SK-N-SH (cell line): ENCODE data around the gene SASH1. TPM values are rescaled to one million over a fixed set of nuclear protein-coding genes. Genes with fewer than 3 reads are reported as not detected.

Experiments
- CTCF ChIA-PET: fragments of 300-600, 350-600 bp; formaldehyde crosslinking; extraction: SDS; loops from one replicate; lab custom pipeline; 2021; lab: Yijun Ruan, JAX
- POLR2A ChIA-PET: fragments of 350-600 bp; sonication (Branson Sonifier 250); formaldehyde crosslinking; extraction: SDS; loops from one replicate; lab custom pipeline; 2020; ENCODE audit warnings: antibody characterized with exemption, inconsistent platforms; lab: Yijun Ruan, JAX
- DNase-seq: peaks from one replicate; pipeline ENCODE4 v3.0.0; 2012
- H2AFZ ChIP-seq: fragments of 200-600 bp; sonication (generic); 2 replicates; pipeline ENCODE4 v1.8.1; 2016; ENCODE audit warnings: antibody characterized with exemption, mild to moderate bottlenecking, low read depth
- H3F3A ChIP-seq: fragments of 200-600 bp; sonication (generic); replicated peaks from 2 replicates; pipeline ENCODE3; 2016; ENCODE audit warnings: antibody characterized with exemption, mild to moderate bottlenecking; ENCODE audit not compliant: insufficient read depth
- H3K27ac ChIP-seq, 2 experiments: fragments of 200-500 bp in 1 of 2; fragments of 200-600 bp in 1 of 2; sonication (Bioruptor generic) in 1 of 2; sonication (generic), shearing (Covaris generic) in 1 of 2; 2 replicates each; pipeline versions ENCODE4 v1.5.1 to v1.6.1; 2014 to 2016; ENCODE audit warnings: low read depth in 2 of 2, inconsistent platforms in 1 of 2, low read length in 1 of 2, mild to moderate bottlenecking in 1 of 2, mixed read lengths in 1 of 2
- H3K27me3 ChIP-seq: fragments of 200-600 bp; sonication (generic), shearing (Covaris generic); 2 replicates; pipeline ENCODE4 v1.6.1; 2016; ENCODE audit warnings: mixed run types; ENCODE audit not compliant: insufficient read depth
- H3K36me3 ChIP-seq, 2 experiments: fragments of 200-500 bp in 1 of 2; fragments of 200-600 bp in 1 of 2; sonication (Bioruptor generic) in 1 of 2; sonication (generic) in 1 of 2; replicated peaks in 1 of 2; 2 replicates each; pipeline versions ENCODE3 to v1.5.1; 2014 to 2016; ENCODE audit warnings: low read length in 1 of 2, mild to moderate bottlenecking in 1 of 2; ENCODE audit not compliant: insufficient read depth in 2 of 2, control insufficient read depth in 1 of 2
- H3K4me1 ChIP-seq, 2 experiments: fragments of 200-500 bp in 1 of 2; fragments of 200-600 bp in 1 of 2; sonication (Bioruptor generic) in 1 of 2; sonication (generic), shearing (Covaris generic) in 1 of 2; 2 replicates each; pipeline versions ENCODE4 v1.5.1 to v1.6.1; 2014 to 2016; ENCODE audit warnings: low read depth in 1 of 2, low read length in 1 of 2, mixed run types in 1 of 2; ENCODE audit not compliant: insufficient read depth in 2 of 2, control insufficient read depth in 1 of 2
- H3K4me2 ChIP-seq: fragments of 200-600 bp; sonication (generic), shearing (Covaris generic); 2 replicates; pipeline ENCODE4 v1.6.1; 2017; ENCODE audit warnings: mixed run types
- H3K4me3 ChIP-seq, 2 experiments: fragments of 200-500 bp in 1 of 2; fragments of 200-600 bp in 1 of 2; sonication (Bioruptor generic) in 1 of 2; sonication (generic), shearing (Covaris generic) in 1 of 2; 2 replicates each; pipeline versions ENCODE4 v1.5.1 to v1.8.1; 2014 to 2016; ENCODE audit warnings: low read depth in 2 of 2, inconsistent platforms in 1 of 2, low read length in 1 of 2, mild to moderate bottlenecking in 1 of 2, mixed read lengths in 1 of 2, moderate library complexity in 1 of 2
- H3K79me2 ChIP-seq: fragments of 200-600 bp; sonication (generic); 2 replicates; pipeline ENCODE4 v1.8.1; 2017; ENCODE audit warnings: mild to moderate bottlenecking; ENCODE audit not compliant: insufficient read depth
- H3K9ac ChIP-seq: fragments of 200-600 bp; sonication (generic); 2 replicates; pipeline ENCODE4 v1.6.1; 2017; ENCODE audit warnings: mixed run types
- H3K9me2 ChIP-seq: fragments of 200-600 bp; sonication (generic); 2 replicates; pipeline ENCODE4 v1.6.1; 2017; ENCODE audit warnings: mixed run types
- H3K9me3 ChIP-seq: fragments of 200-600 bp; sonication (generic); 2 replicates; pipeline ENCODE4 v1.6.1; 2017; ENCODE audit warnings: mixed run types, mild to moderate bottlenecking, moderate library complexity
- H4K20me1 ChIP-seq: fragments of 200-600 bp; sonication (generic); 2 replicates; pipeline ENCODE4 v1.6.1; 2017; ENCODE audit warnings: mild to moderate bottlenecking, mixed run types; ENCODE audit not compliant: insufficient read depth
- ELF1 ChIP-seq: IDR thresholded peaks from 2 replicates; pipeline ENCODE4 v1.4.0; 2012
- EP300 ChIP-seq, 2 experiments: IDR thresholded peaks; 2 replicates each; pipeline versions ENCODE4 v1.4.0 to v1.6.1; 2012; ENCODE audit warnings: borderline replicate concordance in 1 of 2, low read depth in 1 of 2, low read length in 1 of 2
- FOXJ3 ChIP-seq: sonication (generic); formaldehyde crosslinking; IDR thresholded peaks from 2 replicates; pipeline ENCODE4 v1.5.1; 2020; ENCODE audit warnings: mild to moderate bottlenecking, missing genetic modification reagents
- FOXM1 ChIP-seq: IDR thresholded peaks from 2 replicates; pipeline ENCODE4 v1.4.0; 2012; ENCODE audit warnings: low read depth, mild to moderate bottlenecking
- GABPA ChIP-seq: IDR thresholded peaks from 2 replicates; pipeline ENCODE4 v1.4.0; 2012; ENCODE audit warnings: low read depth, mild to moderate bottlenecking
- JUND ChIP-seq: IDR thresholded peaks from 2 replicates; pipeline ENCODE4 v1.4.0; 2012
- MEF2A ChIP-seq: IDR thresholded peaks from 2 replicates; pipeline ENCODE4 v1.4.0; 2012; ENCODE audit warnings: low read depth, borderline replicate concordance
- MXI1 ChIP-seq: IDR thresholded peaks from 2 replicates; pipeline ENCODE4 v1.6.1; 2012; ENCODE audit warnings: mild to moderate bottlenecking, low read depth, low read length, improper control_type of control experiment
- NFIC ChIP-seq: IDR thresholded peaks from 2 replicates; pipeline ENCODE4 v1.4.0; 2012; ENCODE audit warnings: borderline replicate concordance
- NRF1 ChIP-seq: IDR thresholded peaks from 2 replicates; pipeline ENCODE4 v1.6.1; 2012; ENCODE audit warnings: low read depth, mild to moderate bottlenecking, low read length
- RCOR1 ChIP-seq: fragments of 150-350 bp; IDR thresholded peaks from 2 replicates; pipeline ENCODE4 v1.6.1; 2017; ENCODE audit warnings: antibody characterized with exemption, low read length
- RXRA ChIP-seq: IDR thresholded peaks from 2 replicates; pipeline ENCODE4 v1.4.0; 2012; ENCODE audit warnings: low read depth, mild to moderate bottlenecking, borderline replicate concordance
- SMC3 ChIP-seq: IDR thresholded peaks from 2 replicates; pipeline ENCODE4 v1.6.1; 2012; ENCODE audit warnings: low read depth, low read length, improper control_type of control experiment
- TCF12 ChIP-seq: IDR thresholded peaks from 2 replicates; pipeline ENCODE4 v1.4.0; 2012
- TEAD4 ChIP-seq: IDR thresholded peaks from 2 replicates; pipeline ENCODE4 v1.4.0; 2012; ENCODE audit warnings: mild to moderate bottlenecking, borderline replicate concordance; ENCODE audit not compliant: insufficient read depth
- YY1 ChIP-seq: IDR thresholded peaks from 2 replicates; pipeline ENCODE4 v1.4.0; 2012; ENCODE audit warnings: low read depth, mild to moderate bottlenecking
- WGBS: methylation state at CpG from one replicate; pipeline ENCODE4 v1.1.6; 2017; ENCODE audit warnings: low lambda C conversion rate; 5-methylcytosine and 5-hydroxymethylcytosine counted together
- polyA plus RNA-seq, 3 experiments: library from polyadenylated mRNA; depleted of rRNA; stranded (reverse); fragments of >200 nt; gene quantifications; 2 replicates each; pipeline ENCODE4 v1.2.3, GENCODE V29; 2012
- TF ChIP-seq, protein P1 (sequence below): fragments of 150-350 bp; IDR thresholded peaks from 2 replicates; pipeline ENCODE4 v1.6.1; 2017; ENCODE audit warnings: antibody characterized with exemption, low read length, low read depth, borderline replicate concordance
- TF ChIP-seq, protein P2 (sequence below): IDR thresholded peaks from 2 replicates; pipeline ENCODE4 v1.4.0; 2012; ENCODE audit warnings: low read depth
- TF ChIP-seq, protein P3 (sequence below): fragments of 200-600 bp; sonication (generic); IDR thresholded peaks from 2 replicates; pipeline ENCODE4 v1.6.1; 2017; ENCODE audit warnings: antibody characterized with exemption, mild to moderate bottlenecking, moderate library complexity

Gene SASH1
- polyA plus RNA-seq, 1 of the 3 experiments (the other 2 are of a cell fraction), result 19.8 TPM

DNA sequence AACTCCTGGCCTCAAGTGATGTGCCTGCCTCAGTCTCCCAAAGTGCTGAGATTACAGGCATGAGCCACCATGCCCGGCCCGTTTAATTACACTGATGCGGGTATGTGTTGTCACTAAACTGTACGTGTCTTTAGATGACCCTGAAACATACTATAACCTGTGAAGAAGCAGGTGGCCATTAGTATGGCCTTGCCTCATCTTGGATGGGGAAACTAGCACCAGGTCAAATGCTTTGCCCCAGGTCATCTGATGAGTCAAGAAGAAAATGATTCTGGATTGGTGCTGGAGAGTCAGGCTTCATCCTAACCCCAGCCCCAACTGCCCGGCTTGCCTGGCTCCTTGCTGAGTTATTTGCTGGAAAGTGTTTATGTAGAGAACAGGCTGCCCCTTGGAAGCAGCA lies 2.9 kb upstream of the SASH1 start:
- no peaks in the 10 kb centered on the region for H3K9me3 ChIP-seq
- peaks cover 15% of the 10 kb centered on the region for H3F3A ChIP-seq
- H3K9me2 ChIP-seq, result no peaks in the 10 kb centered on the region

DNA sequence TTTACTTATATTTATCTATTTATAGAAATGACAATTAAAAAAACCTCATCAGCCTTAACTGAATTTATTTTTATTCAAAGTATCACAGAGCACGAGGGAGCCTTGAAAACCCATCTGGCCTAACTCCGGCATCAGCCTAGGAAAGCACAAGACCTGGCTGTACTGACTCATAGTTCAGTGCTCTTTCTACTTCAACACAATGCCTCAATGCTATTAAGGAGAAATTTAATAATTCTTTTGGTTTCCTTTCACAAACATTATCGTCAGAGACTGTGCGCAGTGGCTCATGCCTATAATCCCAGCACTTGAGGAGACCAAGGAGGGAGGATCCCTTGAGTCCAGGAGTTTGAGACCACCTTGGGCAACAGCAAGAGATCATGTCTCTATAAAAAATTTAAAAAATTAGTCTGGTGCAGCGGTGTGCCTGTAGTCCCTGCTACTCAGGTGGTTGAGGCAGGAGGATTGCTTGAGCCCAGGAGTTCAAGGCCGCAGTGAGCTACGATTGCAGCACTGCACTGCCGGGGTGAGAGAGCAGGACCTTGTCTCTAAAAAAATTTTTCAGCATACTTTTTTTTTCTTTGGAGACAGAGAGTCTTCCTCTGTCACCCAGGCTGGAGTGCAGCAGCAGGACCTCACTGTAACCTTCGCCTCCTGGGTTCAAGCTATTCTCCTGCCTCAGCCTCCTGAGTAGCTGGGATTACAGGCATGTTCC lies 1.9 kb upstream of the SASH1 start:
- Histone ChIP-seq H3K9me2 (no peaks in the 10 kb centered on the region), H3K79me2 (peaks cover 95% of the 10 kb centered on the region), H3K9me3 (no peaks in the 10 kb centered on the region), H3K4me2 (no peak overlapping the region), H4K20me1 (no peaks in the 10 kb centered on the region), H3K4me1 (peaks cover 0 to 12% of the 10 kb centered on the region in 2 experiments; a peak in 1 of 4 replicates), H3K27ac (peak overlapping the region in 1 of 2 experiments; percentile 15; a peak in 2 of 4 replicates), H3K27me3 (no peaks in the 10 kb centered on the region), H3F3A (peaks cover 9% of the 10 kb centered on the region), H3K4me3 (no peak overlapping the region), H3K9ac (no peak overlapping the region), H2AFZ (no peak overlapping the region), H3K36me3 (peaks cover 0 to 8% of the 10 kb centered on the region in 2 experiments)
- WGBS, result 86% methylated on average over 9 of the region's 9 CpGs
- TF ChIP-seq, protein P1, sequence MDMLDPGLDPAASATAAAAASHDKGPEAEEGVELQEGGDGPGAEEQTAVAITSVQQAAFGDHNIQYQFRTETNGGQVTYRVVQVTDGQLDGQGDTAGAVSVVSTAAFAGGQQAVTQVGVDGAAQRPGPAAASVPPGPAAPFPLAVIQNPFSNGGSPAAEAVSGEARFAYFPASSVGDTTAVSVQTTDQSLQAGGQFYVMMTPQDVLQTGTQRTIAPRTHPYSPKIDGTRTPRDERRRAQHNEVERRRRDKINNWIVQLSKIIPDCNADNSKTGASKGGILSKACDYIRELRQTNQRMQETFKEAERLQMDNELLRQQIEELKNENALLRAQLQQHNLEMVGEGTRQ, result no peak
- no peak for TF ChIP-seq JUND
- no peak for TF ChIP-seq FOXM1
- TF ChIP-seq SMC3, result no peak
- no peak for TF ChIP-seq NFIC
- TF ChIP-seq RXRA, result no peak
- CTCF ChIA-PET, result no interaction called here
- POLR2A ChIA-PET, result no interaction called here
- DNase-seq, result no peak

More for the DNA sequence above, 2.9 kb upstream of the SASH1 start:
- Histone ChIP-seq H3K9ac (no peak overlapping the region), H3K4me1 (peaks cover 0 to 4% of the 10 kb centered on the region in 2 experiments; a peak in 1 of 4 replicates), H3K27ac (no peak overlapping the region), H3K27me3 (no peaks in the 10 kb centered on the region), H3K4me2 (no peak overlapping the region), H3K79me2 (peaks cover 85% of the 10 kb centered on the region), H2AFZ (no peak overlapping the region), H3K4me3 (no peak overlapping the region), H3K36me3 (peaks cover 0 to 8% of the 10 kb centered on the region in 2 experiments), H4K20me1 (no peaks in the 10 kb centered on the region)
- ChIA-PET POLR2A (no interaction called here), CTCF (no interaction called here)
- no CpG with 5 or more reads among the region's 5 CpGs for WGBS
- DNase-seq, result no peak
- TF ChIP-seq TCF12 (no peak), TEAD4 (no peak), RCOR1 (no peak), YY1 (no peak), MXI1 (no peak), NRF1 (no peak), ELF1 (no peak), FOXJ3 (CRISPR knock-in tag) (no peak), RXRA (no peak), MEF2A (no peak), EP300 (IDR thresholded peaks at IDR 0.05; ENCODE audit: borderline replicate concordance in 1 of 2, low read depth in 1 of 2, low read length in 1 of 2) (no peak), FOXM1 (no peak), GABPA (no peak)
- TF ChIP-seq, protein P2, sequence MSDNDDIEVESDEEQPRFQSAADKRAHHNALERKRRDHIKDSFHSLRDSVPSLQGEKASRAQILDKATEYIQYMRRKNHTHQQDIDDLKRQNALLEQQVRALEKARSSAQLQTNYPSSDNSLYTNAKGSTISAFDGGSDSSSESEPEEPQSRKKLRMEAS, result no peak
- TF ChIP-seq, protein P3, sequence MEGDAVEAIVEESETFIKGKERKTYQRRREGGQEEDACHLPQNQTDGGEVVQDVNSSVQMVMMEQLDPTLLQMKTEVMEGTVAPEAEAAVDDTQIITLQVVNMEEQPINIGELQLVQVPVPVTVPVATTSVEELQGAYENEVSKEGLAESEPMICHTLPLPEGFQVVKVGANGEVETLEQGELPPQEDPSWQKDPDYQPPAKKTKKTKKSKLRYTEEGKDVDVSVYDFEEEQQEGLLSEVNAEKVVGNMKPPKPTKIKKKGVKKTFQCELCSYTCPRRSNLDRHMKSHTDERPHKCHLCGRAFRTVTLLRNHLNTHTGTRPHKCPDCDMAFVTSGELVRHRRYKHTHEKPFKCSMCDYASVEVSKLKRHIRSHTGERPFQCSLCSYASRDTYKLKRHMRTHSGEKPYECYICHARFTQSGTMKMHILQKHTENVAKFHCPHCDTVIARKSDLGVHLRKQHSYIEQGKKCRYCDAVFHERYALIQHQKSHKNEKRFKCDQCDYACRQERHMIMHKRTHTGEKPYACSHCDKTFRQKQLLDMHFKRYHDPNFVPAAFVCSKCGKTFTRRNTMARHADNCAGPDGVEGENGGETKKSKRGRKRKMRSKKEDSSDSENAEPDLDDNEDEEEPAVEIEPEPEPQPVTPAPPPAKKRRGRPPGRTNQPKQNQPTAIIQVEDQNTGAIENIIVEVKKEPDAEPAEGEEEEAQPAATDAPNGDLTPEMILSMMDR, result no peak
